T-helper 22 cell (primary cell): ENCODE data around the gene AGPAT1.
"Not testable (repeated sequence)": the region's sequence is repeated elsewhere in the genome, so short reads cannot be mapped to it uniquely, and the experiment has no call there.

Experiments used
- DNase-seq: peaks from one replicate; pipeline ENCODE4 v3.0.0-alpha.2; 2020; ENCODE audit warnings: low read depth

The AGPAT1 gene

GRCh38 chr6:32198866-32199265 lies 23.0 kb upstream of the AGPAT1 start:
- no peak for DNase-seq

GRCh38 chr6:32198345-32198696 lies 22.4 kb upstream of the AGPAT1 start:
- DNase-seq, result no peak

DNA sequence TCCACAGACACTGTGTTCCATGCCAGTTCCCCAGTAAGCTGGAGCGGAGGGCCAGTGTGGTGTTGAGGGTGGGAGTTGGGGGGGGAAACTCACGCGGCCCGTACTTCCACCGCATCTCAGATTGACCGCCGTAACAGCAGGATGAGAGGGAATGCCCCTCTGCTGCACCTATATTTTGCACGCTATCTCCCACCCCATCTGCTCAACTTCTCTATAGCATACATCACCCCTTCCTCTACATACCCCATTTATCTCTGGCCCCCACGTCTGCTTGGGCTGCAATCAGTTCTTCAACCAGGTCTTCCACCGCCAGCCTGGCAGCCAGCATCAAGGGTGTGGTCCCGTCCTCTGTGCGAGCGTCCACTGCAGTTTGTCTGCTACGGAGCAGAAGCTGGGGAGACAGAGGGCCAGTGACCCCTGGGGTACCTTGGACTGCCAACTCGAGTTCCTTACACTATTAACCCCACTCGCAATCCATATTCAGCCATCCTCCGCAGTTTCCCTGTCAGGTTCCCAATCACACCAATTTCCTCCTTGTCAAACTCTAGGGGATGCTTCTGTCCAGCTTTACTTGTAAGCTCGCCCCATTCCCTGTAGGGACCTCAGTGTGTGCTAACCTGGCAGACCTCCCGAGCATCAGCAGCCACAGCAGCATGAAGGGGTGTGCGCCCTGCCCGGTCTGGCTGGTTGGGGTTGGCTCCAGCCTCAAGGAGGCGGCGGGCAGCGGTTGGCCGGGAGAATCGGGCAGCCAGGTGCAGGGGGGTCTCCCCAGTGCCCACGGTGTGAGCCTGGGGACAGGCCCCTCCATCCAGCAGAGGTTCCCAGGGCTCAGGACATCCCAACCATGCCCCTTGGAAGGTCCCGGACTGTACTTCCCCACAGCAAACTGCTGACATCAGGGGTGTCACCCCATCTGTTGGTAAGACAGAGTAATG lies 21.1 kb upstream of the AGPAT1 start:
- DNase-seq, result no peak

GRCh38 chr6:32195902-32196681 lies 20.2 kb upstream of the AGPAT1 start:
- peak; percentile 51 for DNase-seq

GRCh38 chr6:32195652-32195901 lies 19.7 kb upstream of the AGPAT1 start:
- DNase-seq, result peak; percentile 99

- DNase-seq, result no peak
Measured at GRCh38 chr6:32194825-32195651, 19.2 kb upstream of the AGPAT1 start.

DNA sequence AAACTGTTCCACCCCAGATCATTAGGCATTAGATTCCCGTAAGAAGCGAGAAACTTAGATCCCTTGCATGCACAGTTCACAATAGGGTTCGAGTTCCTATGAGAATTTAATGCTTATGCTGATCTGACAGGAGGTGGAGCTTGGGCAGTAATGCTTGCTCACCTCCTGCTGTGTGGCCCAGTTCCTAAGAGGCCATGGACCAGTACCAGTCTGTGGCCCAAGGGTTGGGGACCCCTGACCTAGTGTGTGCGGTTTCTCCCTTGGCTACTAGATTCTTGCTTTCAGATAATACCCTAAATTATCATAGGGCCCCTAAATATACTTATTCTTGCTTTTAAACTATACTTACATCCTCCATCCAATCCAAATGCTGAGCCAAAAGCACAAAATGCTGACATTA lies 18.5 kb upstream of the AGPAT1 start:
- no peak for DNase-seq

GRCh38 chr6:32193096-32193495 lies 17.2 kb upstream of the AGPAT1 start:
- DNase-seq, result not testable (repeated sequence)

DNA sequence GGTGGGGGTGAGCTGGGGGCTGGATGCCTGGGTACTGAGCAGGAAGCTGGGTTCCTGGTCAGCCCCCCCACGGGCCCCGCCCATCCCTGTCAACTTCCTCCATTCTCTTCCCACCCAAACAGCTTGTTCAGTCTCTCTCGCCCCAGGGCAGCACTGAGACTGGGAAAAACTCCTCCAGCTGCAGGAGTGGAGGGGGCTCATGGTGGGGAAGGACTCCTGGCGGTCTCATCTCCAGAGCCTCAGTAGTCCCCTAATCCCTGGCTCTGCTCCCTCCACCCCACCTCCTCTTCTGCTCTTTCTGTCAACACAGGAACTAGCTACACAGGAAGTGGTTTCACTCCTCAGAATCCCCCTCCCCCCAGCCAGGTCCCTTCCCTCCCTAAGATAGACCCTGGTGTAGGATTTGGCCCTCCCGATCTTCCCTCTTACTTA lies 16.7 kb upstream of the AGPAT1 start, which contains the start of gene GPSM3:
GPSM3 (minus strand) TSS at position 36 of the 432 bp plus-strand sequence. CDS start 130 bp downstream, outside the sequence.
- DNase-seq, result peak; percentile 35

DNA sequence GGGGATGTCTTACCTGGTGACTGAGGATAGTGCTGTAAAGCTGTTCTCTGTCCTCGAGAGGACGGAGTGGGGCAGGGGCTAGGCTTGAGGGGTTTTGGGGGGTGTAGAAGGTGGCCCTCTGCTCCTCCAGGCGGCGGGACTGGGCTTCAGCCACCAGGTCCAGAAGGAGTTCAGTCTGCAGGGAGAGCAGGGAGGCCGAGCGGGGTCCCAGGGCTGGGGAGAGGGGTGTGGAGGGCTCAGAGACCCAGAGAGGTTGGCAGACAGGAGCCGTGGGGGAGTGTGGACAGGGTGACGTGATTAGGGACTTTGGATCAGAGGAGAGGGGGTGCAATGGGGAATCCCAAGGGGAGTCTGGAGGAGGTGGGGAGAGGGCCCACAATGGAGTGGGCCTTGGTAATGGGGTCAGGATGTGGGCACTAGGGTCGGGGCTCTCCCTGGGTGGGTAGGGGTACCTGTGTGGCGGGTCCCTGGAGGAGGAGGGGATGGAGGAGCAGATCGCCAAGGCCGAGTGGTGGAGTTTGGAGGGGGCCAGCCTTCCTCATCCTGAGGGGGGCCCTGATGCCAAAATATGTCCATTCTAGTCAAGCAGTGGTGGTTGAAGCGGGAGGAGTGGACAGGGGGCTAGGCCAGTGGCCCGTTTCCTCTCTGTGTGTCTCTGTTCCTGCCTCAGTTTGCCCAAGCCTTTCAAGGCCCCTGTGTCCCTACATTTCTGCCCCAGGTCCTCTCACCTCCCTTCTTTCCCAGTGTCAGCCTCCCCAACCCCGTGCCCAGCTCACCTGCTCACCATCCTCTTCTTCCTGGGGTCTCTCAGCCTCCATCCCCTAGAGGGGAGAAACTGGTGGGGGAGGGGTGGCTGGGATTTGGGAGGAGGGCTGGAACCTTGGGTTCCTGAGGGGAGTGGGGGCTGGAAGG lies 16.1 kb upstream of the AGPAT1 start:
- peak; percentile 46 for DNase-seq

GRCh38 chr6:32190911-32191677 lies 15.2 kb upstream of the AGPAT1 start:
- DNase-seq, result no peak

- DNase-seq, result peak; percentile 74
Measured at GRCh38 chr6:32190054-32190851, 14.4 kb upstream of the AGPAT1 start, which contains the start of gene PBX2. TSS of gene PBX2 (minus strand) at chr6:32190202. CDS start at chr6:32189915, 287 bp downstream.

DNA sequence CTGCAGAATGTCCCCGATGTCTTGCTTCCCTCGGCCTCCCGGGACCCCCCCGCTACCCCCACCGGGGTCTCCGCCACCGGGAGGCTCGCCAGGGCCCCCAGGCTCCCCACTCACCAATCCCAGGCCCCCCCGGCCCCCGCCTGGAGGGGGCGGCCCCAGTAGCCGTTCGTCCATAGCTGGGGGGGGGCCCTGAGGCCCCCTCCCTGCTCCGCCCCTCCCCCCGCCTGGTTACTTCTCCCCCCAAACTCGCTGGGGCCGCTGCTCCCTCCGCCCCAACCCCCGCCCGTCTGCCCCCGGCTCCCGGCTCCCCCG lies 13.8 kb upstream of the AGPAT1 start:
- no peak for DNase-seq

GRCh38 chr6:32189069-32189741 lies 13.3 kb upstream of the AGPAT1 start:
- no peak for DNase-seq

GRCh38 chr6:32188381-32189068 lies 12.6 kb upstream of the AGPAT1 start:
- DNase-seq, result no peak

DNA sequence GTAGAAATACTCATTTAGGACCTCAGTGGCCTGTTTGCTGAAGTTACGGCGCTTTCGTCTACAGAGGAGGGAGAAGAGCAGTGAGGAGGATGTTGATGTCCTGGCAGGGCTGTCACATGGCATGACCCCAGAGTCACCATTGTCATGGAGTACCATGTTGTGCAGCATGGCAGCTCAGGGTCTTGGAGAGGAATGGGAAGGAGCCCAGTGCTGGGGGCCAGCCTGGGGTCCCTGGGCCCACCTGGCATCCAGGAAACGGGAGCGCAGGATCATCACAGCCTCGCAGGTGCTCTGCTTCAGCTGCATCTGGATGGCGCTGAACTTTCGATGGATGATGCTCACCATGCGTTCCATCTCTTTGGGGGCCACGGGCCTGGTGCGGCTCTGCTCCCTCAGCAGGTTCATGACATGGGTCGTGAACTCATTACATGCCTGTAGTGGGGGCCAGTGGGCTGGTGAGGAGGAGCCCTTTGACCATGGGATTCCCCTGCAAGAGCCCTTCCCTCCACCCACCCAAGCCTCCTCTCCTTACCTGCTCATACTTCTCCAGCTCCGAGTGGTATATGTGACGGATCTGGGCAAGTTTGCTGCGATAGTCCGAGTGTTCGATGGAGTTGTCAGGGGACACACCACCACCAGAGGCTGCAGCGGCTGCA lies 12.0 kb upstream of the AGPAT1 start:
- DNase-seq, result not testable (repeated sequence)

- DNase-seq, result no peak
Measured at GRCh38 chr6:32187009-32187709, 11.3 kb upstream of the AGPAT1 start.
